ENCODE results near the gene GFOD2. TPM values are rescaled to one million over a fixed set of nuclear protein-coding genes. Genes with fewer than 3 reads are reported as not detected.

The GFOD2 gene
- total and polyA plus RNA-seq, 10 donors = 10.4 to 45.6 (median 39.8) TPM

- H3K27ac ChIP-seq = peak overlapping the region; percentile 32 to 89 (median 81)
- DNase-seq = no peak
- intact Hi-C loops (cut with DNase I; ENCODE audit: low total_unique reads) = no loop called here
Observed at GRCh38 chr16:67685388-67686112, 33.6 kb downstream of the GFOD2 start.

GRCh38 chr16:67683767-67684166 is 35.3 kb downstream of the GFOD2 start:
- H3K4me3 ChIP-seq = no peak overlapping the region
- intact Hi-C loops (cut with DNase I; ENCODE audit: low total_unique reads) = no loop called here
- no peaks in the 10 kb centered on the region for H3K9me3 ChIP-seq
- peaks cover 11 to 57% (median 30%) of the 10 kb centered on the region in 6 donors for H3K4me1 ChIP-seq
- H3K27ac ChIP-seq = peak overlapping the region; percentile 36 to 89 (median 81)
- peaks cover 0 to 60% (median 12%) of the 10 kb centered on the region in 6 donors for H3K36me3 ChIP-seq
- DNase-seq = no peak
- TF ChIP-seq POLR2A (IDR thresholded peaks at IDR 0.05) = no peak
- no peak for TF ChIP-seq POLR2AphosphoS5 (IDR thresholded peaks at IDR 0.05)
- TF ChIP-seq CTCF (IDR thresholded peaks at IDR 0.05 in 8 of 11, conservative IDR thresholded peaks at IDR 0.05 in 3 of 11) = no peak
- H3K27me3 ChIP-seq (replicated peaks in 1 of 7) = no peaks in the 10 kb centered on the region
- WGBS, 5 donors = 87 to 96% (median 87%) methylated on average over 4 of the region's 4 CpGs

More at GRCh38 chr16:67685388-67686112, 33.6 kb downstream of the GFOD2 start:
- H3K36me3 ChIP-seq = peaks cover 0 to 48% (median 12%) of the 10 kb centered on the region in 6 donors
- no peak for TF ChIP-seq CTCF (IDR thresholded peaks at IDR 0.05 in 8 of 11, conservative IDR thresholded peaks at IDR 0.05 in 3 of 11)
- no peak for TF ChIP-seq POLR2A (IDR thresholded peaks at IDR 0.05)
- no peak for TF ChIP-seq POLR2AphosphoS5 (IDR thresholded peaks at IDR 0.05)
- 68 to 73% (median 71%) methylated on average over 16 to 17 of the region's 17 CpGs for WGBS, 5 donors
- peak overlapping the region in 1 of 8 donors; percentile 18 for H3K4me3 ChIP-seq
- H3K27me3 ChIP-seq (replicated peaks in 1 of 7) = no peaks in the 10 kb centered on the region
- peaks cover 11 to 62% (median 30%) of the 10 kb centered on the region in 6 donors for H3K4me1 ChIP-seq
- H3K9me3 ChIP-seq = no peaks in the 10 kb centered on the region

- Histone ChIP-seq H3K4me3 (no peak overlapping the region), H3K9me3 (no peaks in the 10 kb centered on the region), H3K27me3 (replicated peaks in 1 of 7) (no peaks in the 10 kb centered on the region), H3K36me3 (peaks cover 0 to 76% (median 17%) of the 10 kb centered on the region in 6 donors), H3K4me1 (peaks cover 0 to 56% (median 37%) of the 10 kb centered on the region in 6 donors), H3K27ac (peak overlapping the region in 1 of 8 donors; percentile 24)
- intact Hi-C loops (cut with DNase I; ENCODE audit: low total_unique reads) = loop anchor here (10.0 kb wide), 1 partner anchor 245 kb away; no protein-coding TSS in a partner anchor
- TF ChIP-seq POLR2AphosphoS5 (IDR thresholded peaks at IDR 0.05) = no peak
- no peak for TF ChIP-seq POLR2A (IDR thresholded peaks at IDR 0.05)
- TF ChIP-seq CTCF (IDR thresholded peaks at IDR 0.05 in 8 of 11, conservative IDR thresholded peaks at IDR 0.05 in 3 of 11) = no peak
- peak; percentile 10 for DNase-seq
- 93 to 97% (median 95%) methylated on average over 10 of the region's 10 CpGs for WGBS, 5 donors
Observed at GRCh38 chr16:67679935-67680897, 38.9 kb downstream of the GFOD2 start.
